HepG2 (cell line): ENCODE measurements around the gene TUBA1A. TPM values are rescaled to one million over a fixed set of nuclear protein-coding genes. Genes with fewer than 3 reads are reported as not detected.

Experiments used
- ATAC-seq: fragments of 200-7000 bp; cut with Tn5 transposase; 3 replicates; pipeline ENCODE4 v1.9.1; 2020; ENCODE audit warnings: mild to moderate bottlenecking, moderate library complexity
- BruUV-seq: library from RNA; stranded (reverse); fragments of 400-500 nt; replicated peaks from 2 replicates; lab custom pipeline; 2021; lab: Mats Ljungman, UMichigan
- CTCF ChIA-PET: fragments of 300-600 bp; formaldehyde crosslinking; extraction: SDS; loops from one replicate; lab custom pipeline; 2021; ENCODE audit warnings: low total read pairs, inconsistent platforms, low intra/inter-chr PET ratio; lab: Yijun Ruan, JAX
- POLR2A ChIA-PET: fragments of 350-600 bp; sonication (Branson Sonifier 250); formaldehyde crosslinking; loops from one replicate; lab custom pipeline; 2020; ENCODE audit warnings: antibody characterized with exemption, inconsistent platforms; lab: Yijun Ruan, JAX
- DNase-seq: peaks from one replicate; pipeline ENCODE4 v3.0.0-alpha.2; 2015; ENCODE audit warnings: low spot score
- FAIRE-seq: peaks from 3 replicates; lab custom pipeline; 2011; peaks lifted over from hg19 to GRCh38; lab: Jason Lieb, UNC
- H2AFZ ChIP-seq: one replicate; pipeline ENCODE4 v1.6.1; 2011; ENCODE audit warnings: low read length, inconsistent platforms
- H3K27ac ChIP-seq: fragments of 300-600 bp; 3 replicates; pipeline ENCODE4 v1.8.0; 2011; ENCODE audit warnings: mixed run types, mild to moderate bottlenecking, mixed read lengths, low read length, inconsistent platforms; ENCODE audit not compliant: insufficient read depth; ENCODE audit errors: extremely low read length
- H3K27me3 ChIP-seq, 2 experiments: fragments of 200-600 bp in 1 of 2; 2 replicates in 1 of 2; 3 replicates in 1 of 2; pipeline versions ENCODE4 v1.6.0 to v1.8.0; 2011; ENCODE audit warnings: low read length in 2 of 2, mild to moderate bottlenecking in 2 of 2, moderate library complexity in 2 of 2, inconsistent platforms in 1 of 2; ENCODE audit not compliant: insufficient read depth in 2 of 2, control insufficient read depth in 1 of 2
- H3K36me3 ChIP-seq, 2 experiments: fragments of 200-600 bp in 1 of 2; replicated peaks in 1 of 2; 2 replicates in 1 of 2; 3 replicates in 1 of 2; pipeline versions ENCODE4 v1.5.1 to v1.8.0; 2011; ENCODE audit warnings: low read length in 2 of 2, inconsistent platforms in 1 of 2; ENCODE audit not compliant: insufficient read depth in 2 of 2, control insufficient read depth in 1 of 2
- H3K4me1 ChIP-seq: 2 replicates; pipeline ENCODE4 v1.5.1; 2012; ENCODE audit warnings: low read length, inconsistent platforms; ENCODE audit not compliant: insufficient read depth
- H3K4me2 ChIP-seq: 2 replicates; pipeline ENCODE4 v1.6.0; 2011; ENCODE audit warnings: low read depth, low read length, inconsistent platforms
- H3K4me3 ChIP-seq, 3 experiments: fragments of 200-600 bp in 1 of 3; sonication (generic), shearing (Covaris generic) in 1 of 3; replicated peaks in 1 of 3; 2 replicates each; pipeline ENCODE4 v1.5.1; 2011 to 2016; ENCODE audit warnings: low read length in 3 of 3, inconsistent platforms in 2 of 3, low read depth in 2 of 3, mild to moderate bottlenecking in 2 of 3, control low read depth in 1 of 3, mixed read lengths in 1 of 3; ENCODE audit not compliant: insufficient read depth in 1 of 3
- H3K79me2 ChIP-seq: one replicate; pipeline ENCODE4 v1.6.1; 2011; ENCODE audit warnings: low read length, inconsistent platforms; ENCODE audit not compliant: insufficient read depth
- H3K9ac ChIP-seq: 2 replicates; pipeline ENCODE4 v1.6.0; 2011; ENCODE audit warnings: mild to moderate bottlenecking, low read depth, low read length, inconsistent platforms; ENCODE audit not compliant: insufficient read depth
- H3K9me3 ChIP-seq: 2 replicates; pipeline ENCODE4 v1.5.1; 2012; ENCODE audit warnings: mild to moderate bottlenecking, low read length
- H4K20me1 ChIP-seq: 2 replicates; pipeline ENCODE4 v1.6.0; 2011; ENCODE audit warnings: inconsistent platforms, mild to moderate bottlenecking, low read length, moderate library complexity; ENCODE audit not compliant: insufficient read depth
- KLF11 ChIP-seq: IDR thresholded peaks from 2 replicates; pipeline ENCODE4 v1.6.1; 2016; ENCODE audit warnings: missing compliant biosample characterization
- RBAK ChIP-seq: sonication (generic); formaldehyde crosslinking; IDR thresholded peaks from 2 replicates; pipeline ENCODE4 v1.5.1; 2020; ENCODE audit warnings: mild to moderate bottlenecking, missing genetic modification reagents
- SRSF4 ChIP-seq: fragments of 200-400 bp; formaldehyde crosslinking; IDR thresholded peaks from one replicate; pipeline ENCODE4 v1.6.1; 2018; ENCODE audit warnings: mild to moderate bottlenecking, low read depth, low read length, moderate library complexity; ENCODE audit not compliant: poor library complexity, severe bottlenecking
- ZNF124 ChIP-seq: sonication (generic); formaldehyde crosslinking; IDR thresholded peaks from 2 replicates; pipeline ENCODE4 v1.4.0; 2020; ENCODE audit warnings: missing genetic modification reagents
- ZNF549 ChIP-seq: sonication (generic); formaldehyde crosslinking; IDR thresholded peaks from 2 replicates; pipeline ENCODE4 v1.5.0; 2020; ENCODE audit warnings: missing genetic modification reagents
- WGBS: methylation state at CpG from one replicate; pipeline ENCODE4 v1.1.6; 2017; ENCODE audit warnings: low lambda C conversion rate; 5-methylcytosine and 5-hydroxymethylcytosine counted together
- in situ Hi-C: cut with HindIII; loops from 2 replicates; pipeline ENCODE4 v1.10.0; 2017; ENCODE audit warnings: low pct_unique_long_range_greater_than_20kb; ENCODE audit not compliant: extremely low pct_ligation_motif_present
- intact Hi-C: fragments of 100-400 bp; cut with micrococcal nuclease; formaldehyde crosslinking; loops from one replicate; pipeline ENCODE4 v1.10.0; 2022; ENCODE audit not compliant: unreplicated experiment
- polyA plus RNA-seq, 8 experiments: library from polyadenylated mRNA; depleted of rRNA in 3 of 8; stranded (reverse) in 7 of 8; unstranded in 1 of 8; fragments of >200 nt; fragmentation: Illumina TruSeq in 4 of 8; extraction: Trizol in 4 of 8; gene quantifications; 2 replicates each; pipeline versions ENCODE4 v1.2.1 to v1.2.3, GENCODE V29; 2011 to 2016; ENCODE audit warnings: low read depth in 4 of 8, missing spikeins in 1 of 8, mixed read lengths in 1 of 8; ENCODE audit not compliant: insufficient read depth in 1 of 8
- total RNA-seq, 5 experiments: library from RNA; depleted of rRNA; stranded (reverse); fragments of >200 nt; fragmentation: Illumina TruSeq; extraction: Trizol; gene quantifications; 2 replicates each; pipeline ENCODE4 v1.2.3, GENCODE V29; 2016; ENCODE audit warnings: low read depth in 1 of 5
- TF ChIP-seq, protein P1 (sequence below): sonication (generic); formaldehyde crosslinking; IDR thresholded peaks from 2 replicates; pipeline ENCODE4 v1.4.0; 2020; ENCODE audit warnings: mild to moderate bottlenecking, missing genetic modification reagents
- TF ChIP-seq, protein P2 (sequence below): sonication (generic); formaldehyde crosslinking; IDR thresholded peaks from 2 replicates; pipeline ENCODE4 v1.9.0; 2021; ENCODE audit warnings: missing genetic modification reagents, mild to moderate bottlenecking, borderline replicate concordance

The TUBA1A gene
- total and polyA plus RNA-seq, 2 of the 13 experiments (the other 11 are each of a cell fraction or from before 2014, with no cell fraction given) = 20.7 to 24.8 TPM

DNA sequence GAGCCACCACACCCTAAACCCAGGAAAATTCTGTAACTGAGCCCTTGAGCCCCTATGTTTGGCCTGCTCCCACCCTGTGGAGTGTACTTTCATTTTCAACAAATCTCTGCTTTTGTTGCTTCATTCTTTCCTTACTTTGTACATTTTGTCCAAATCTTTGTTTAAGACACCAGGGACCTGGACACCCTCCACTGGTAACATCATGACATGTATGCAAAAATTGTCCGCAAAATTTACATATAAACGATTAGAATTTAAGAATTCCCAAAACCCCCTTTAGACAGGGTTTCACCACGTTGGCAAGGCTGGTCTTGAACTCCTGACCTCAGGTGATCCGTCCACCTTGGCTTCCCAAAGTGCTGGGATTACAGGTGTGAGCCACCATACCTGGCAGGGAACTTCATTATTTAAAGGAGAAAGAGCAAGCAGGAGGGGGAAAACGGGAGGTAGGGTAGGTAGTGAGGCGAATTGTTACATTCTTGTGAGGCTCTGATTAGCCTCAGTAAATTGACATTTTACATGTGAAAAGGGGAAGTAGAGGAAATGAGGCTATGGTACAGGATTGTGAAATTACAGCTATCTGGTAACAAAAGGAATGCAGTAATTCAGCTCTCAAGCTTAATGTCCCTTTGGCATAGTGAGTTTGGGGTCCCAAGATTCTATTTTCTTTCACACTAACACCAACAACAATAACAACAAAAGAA lies 27.6 kb downstream of the TUBA1A start:
- Histone ChIP-seq H3K36me3 (no peaks in the 10 kb centered on the region), H3K9me3 (no peaks in the 10 kb centered on the region), H3K27ac (no peak overlapping the region), H3K4me1 (no peaks in the 10 kb centered on the region), H3K79me2 (no peaks in the 10 kb centered on the region), H4K20me1 (no peaks in the 10 kb centered on the region), H2AFZ (no peak overlapping the region), H3K4me2 (no peak overlapping the region), H3K4me3 (no peak overlapping the region), H3K27me3 (no peaks in the 10 kb centered on the region; a peak in 2 of 5 replicates), H3K9ac (no peak overlapping the region)
- intact Hi-C loops = no loop called here
- 25% methylated on average over 6 of the region's 6 CpGs for WGBS
- in situ Hi-C loops = no loop called here
- DNase-seq (no peak), FAIRE-seq (no peak), ATAC-seq (no peak)
- BruUV-seq = no TSS peak
- POLR2A ChIA-PET = no interaction called here
- TF ChIP-seq KLF11 (CRISPR knock-in tag) = no peak
- TF ChIP-seq SRSF4 = no peak
- TF ChIP-seq, protein P1, sequence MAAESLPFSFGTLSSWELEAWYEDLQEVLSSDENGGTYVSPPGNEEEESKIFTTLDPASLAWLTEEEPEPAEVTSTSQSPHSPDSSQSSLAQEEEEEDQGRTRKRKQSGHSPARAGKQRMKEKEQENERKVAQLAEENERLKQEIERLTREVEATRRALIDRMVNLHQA (CRISPR knock-in tag) = no peak
- TF ChIP-seq ZNF124 (CRISPR knock-in tag) = no peak
- TF ChIP-seq, protein P2, sequence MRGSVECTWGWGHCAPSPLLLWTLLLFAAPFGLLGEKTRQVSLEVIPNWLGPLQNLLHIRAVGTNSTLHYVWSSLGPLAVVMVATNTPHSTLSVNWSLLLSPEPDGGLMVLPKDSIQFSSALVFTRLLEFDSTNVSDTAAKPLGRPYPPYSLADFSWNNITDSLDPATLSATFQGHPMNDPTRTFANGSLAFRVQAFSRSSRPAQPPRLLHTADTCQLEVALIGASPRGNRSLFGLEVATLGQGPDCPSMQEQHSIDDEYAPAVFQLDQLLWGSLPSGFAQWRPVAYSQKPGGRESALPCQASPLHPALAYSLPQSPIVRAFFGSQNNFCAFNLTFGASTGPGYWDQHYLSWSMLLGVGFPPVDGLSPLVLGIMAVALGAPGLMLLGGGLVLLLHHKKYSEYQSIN (CRISPR knock-in tag) = no peak
- TF ChIP-seq ZNF549 = no peak
- no peak for TF ChIP-seq RBAK (CRISPR knock-in tag)
- CTCF ChIA-PET = no interaction called here
